Prostate gland (tissue), 2 donors: ENCODE measurements around the gene SEPTIN6. TPM values are rescaled to one million over a fixed set of nuclear protein-coding genes. Genes with fewer than 3 reads are reported as not detected.

Experiments
- DNase-seq: peaks from one replicate; pipeline ENCODE4 v3.0.0-alpha.2; 2019; ENCODE audit warnings: low spot score
- H3K27ac ChIP-seq, 2 donors: fragments of 200-600 bp; sonication (generic); 2 replicates each; pipeline ENCODE4 v1.5.1; 2017 to 2019
- H3K27me3 ChIP-seq: fragments of 200-600 bp; sonication (generic); replicated peaks from 2 replicates; pipeline ENCODE4 v1.5.1; 2019; ENCODE audit not compliant: insufficient read depth
- H3K36me3 ChIP-seq, 2 donors: fragments of 200-600 bp; sonication (generic); 1 replicate in 1 of 2; 2 replicates in 1 of 2; pipeline versions ENCODE4 v1.5.1 to v1.8.1; 2017 to 2019
- H3K4me1 ChIP-seq: fragments of 200-600 bp; sonication (generic); replicated peaks from 2 replicates; pipeline ENCODE4 v1.5.1; 2019
- H3K4me3 ChIP-seq, 2 donors: fragments of 200-600 bp; sonication (generic); 2 replicates each; pipeline ENCODE4 v1.5.1; 2017 to 2019
- H3K9me3 ChIP-seq: fragments of 200-600 bp; sonication (generic); 2 replicates; pipeline ENCODE4 v1.5.1; 2017
- POLR2A ChIP-seq: fragments of 450-650 bp; IDR thresholded peaks from one replicate; pipeline ENCODE4 v1.6.1; 2016; ENCODE audit warnings: antibody characterized with exemption, mild to moderate bottlenecking
- POLR2AphosphoS5 ChIP-seq: sonication (generic); formaldehyde crosslinking; IDR thresholded peaks from one replicate; pipeline ENCODE4 v1.6.1; 2017; ENCODE audit warnings: antibody characterized with exemption
- WGBS: methylation state at CpG from one replicate; pipeline ENCODE4 v1.1.5; 2018; 5-methylcytosine and 5-hydroxymethylcytosine counted together
- intact Hi-C: fragments of 100-400 bp; cut with DNase I; formaldehyde crosslinking; loops from one replicate; pipeline ENCODE4 v1.14.2; 2022
- total RNA-seq, 2 donors: library from RNA; depleted of rRNA; stranded (reverse); fragments of >200 nt; gene quantifications; one replicate each; pipeline ENCODE4 v1.1.0, GENCODE V29; 2016
- TF ChIP-seq, protein P1 (sequence below), 4 experiments: fragments of 200-600 bp in 2 of 4; fragments of 450-650 bp in 2 of 4; sonication (generic) in 2 of 4; IDR thresholded peaks; 1 replicate in 3 of 4; 2 replicates in 1 of 4; pipeline ENCODE4 v1.5.1; 2016 to 2019; ENCODE audit warnings: antibody characterized with exemption in 4 of 4, mild to moderate bottlenecking in 2 of 4, moderate library complexity in 2 of 4

SEPTIN6 gene
- total RNA-seq, 2 donors from 2014 or later: 20.5 to 175 TPM

DNA sequence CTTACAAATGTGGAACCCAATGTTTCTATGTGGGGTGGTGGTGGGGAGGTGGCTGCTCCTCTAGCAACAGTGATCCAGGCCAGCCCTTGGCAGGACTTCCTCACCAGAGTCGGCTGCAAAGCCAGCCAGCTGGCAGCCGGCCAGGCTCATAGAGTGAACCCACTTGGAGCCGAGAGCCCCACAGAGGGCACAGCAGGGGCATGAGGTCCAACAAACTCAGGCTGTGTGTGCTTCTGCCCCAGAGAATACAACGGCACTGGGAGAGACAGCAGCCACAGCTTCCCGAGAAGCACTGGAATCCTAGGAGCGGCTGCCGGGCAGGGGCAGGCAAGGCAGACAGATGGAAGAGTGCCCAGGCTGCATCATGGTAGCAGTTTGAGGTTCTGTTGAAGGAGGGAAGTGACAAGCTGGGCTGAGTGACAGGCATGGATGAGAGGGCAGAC, 42.0 kb upstream of the SEPTIN6 start:
- no peak for DNase-seq
- Histone ChIP-seq H3K27ac (no peak overlapping the region), H3K4me3 (no peak overlapping the region), H3K9me3 (no peaks in the 10 kb centered on the region), H3K4me1 (no peaks in the 10 kb centered on the region), H3K36me3 (no peaks in the 10 kb centered on the region), H3K27me3 (no peaks in the 10 kb centered on the region)
- intact Hi-C loops: loop anchor here (10.0 kb wide), 1 partner anchor 120 kb away; no protein-coding TSS in a partner anchor
- TF ChIP-seq POLR2AphosphoS5 (no peak), POLR2A (no peak)
- TF ChIP-seq, protein P1, sequence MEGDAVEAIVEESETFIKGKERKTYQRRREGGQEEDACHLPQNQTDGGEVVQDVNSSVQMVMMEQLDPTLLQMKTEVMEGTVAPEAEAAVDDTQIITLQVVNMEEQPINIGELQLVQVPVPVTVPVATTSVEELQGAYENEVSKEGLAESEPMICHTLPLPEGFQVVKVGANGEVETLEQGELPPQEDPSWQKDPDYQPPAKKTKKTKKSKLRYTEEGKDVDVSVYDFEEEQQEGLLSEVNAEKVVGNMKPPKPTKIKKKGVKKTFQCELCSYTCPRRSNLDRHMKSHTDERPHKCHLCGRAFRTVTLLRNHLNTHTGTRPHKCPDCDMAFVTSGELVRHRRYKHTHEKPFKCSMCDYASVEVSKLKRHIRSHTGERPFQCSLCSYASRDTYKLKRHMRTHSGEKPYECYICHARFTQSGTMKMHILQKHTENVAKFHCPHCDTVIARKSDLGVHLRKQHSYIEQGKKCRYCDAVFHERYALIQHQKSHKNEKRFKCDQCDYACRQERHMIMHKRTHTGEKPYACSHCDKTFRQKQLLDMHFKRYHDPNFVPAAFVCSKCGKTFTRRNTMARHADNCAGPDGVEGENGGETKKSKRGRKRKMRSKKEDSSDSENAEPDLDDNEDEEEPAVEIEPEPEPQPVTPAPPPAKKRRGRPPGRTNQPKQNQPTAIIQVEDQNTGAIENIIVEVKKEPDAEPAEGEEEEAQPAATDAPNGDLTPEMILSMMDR (IDR thresholded peaks at IDR 0.05): no peak
- WGBS: 30% methylated on average over 7 of the region's 7 CpGs

DNA sequence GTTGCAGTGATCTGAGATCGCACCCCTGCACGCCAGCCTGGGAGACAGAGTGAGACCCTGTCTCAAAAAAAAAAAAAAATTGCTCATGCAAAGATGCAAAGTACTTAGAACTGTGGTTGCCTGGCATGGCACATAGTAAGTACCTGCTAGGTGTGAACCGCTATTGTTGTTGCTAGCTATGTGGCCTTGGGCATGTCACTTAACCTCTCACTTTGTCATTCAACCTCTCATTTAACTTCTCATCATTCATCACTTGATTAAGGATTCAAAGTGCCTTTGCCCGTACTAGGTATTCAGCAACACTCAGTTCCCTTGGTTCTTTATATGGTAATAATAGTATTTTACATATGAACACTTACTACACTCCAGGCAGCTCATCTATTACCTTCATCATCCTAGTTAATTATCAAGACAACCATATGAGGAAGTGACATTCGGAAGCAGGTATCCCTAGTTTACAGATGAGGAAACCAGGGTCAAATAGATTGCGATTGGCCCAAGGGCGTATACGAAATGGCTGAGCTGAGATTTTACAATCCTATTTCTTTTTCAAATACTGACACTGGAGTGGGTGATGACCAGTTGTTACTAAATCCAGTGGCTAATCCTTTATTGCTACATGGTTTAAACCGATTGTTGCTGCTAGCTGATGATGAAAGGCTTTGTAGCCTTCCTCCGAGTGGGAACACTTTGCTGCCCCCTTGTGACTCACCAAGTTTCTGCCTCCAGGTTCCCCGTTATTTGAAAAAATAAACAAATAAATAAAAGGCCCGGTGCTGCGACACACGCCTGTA, 36.6 kb upstream of the SEPTIN6 start:
- no peak overlapping the region for H3K27ac ChIP-seq
- DNase-seq: peak; percentile 24
- H3K4me1 ChIP-seq: no peaks in the 10 kb centered on the region
- no peak overlapping the region for H3K4me3 ChIP-seq
- H3K36me3 ChIP-seq: no peaks in the 10 kb centered on the region
- H3K27me3 ChIP-seq: no peaks in the 10 kb centered on the region
- H3K9me3 ChIP-seq: no peaks in the 10 kb centered on the region
- TF ChIP-seq, protein P1 (IDR thresholded peaks at IDR 0.05): peak in 3 of 4 experiments; percentile 47 to 51 (median 47)
- TF ChIP-seq POLR2A (no peak), POLR2AphosphoS5 (no peak)
- intact Hi-C loops: loop anchor here (10.0 kb wide), 1 partner anchor 115 kb away; no protein-coding TSS in a partner anchor
- 36% methylated on average over 14 of the region's 14 CpGs for WGBS

- no peaks in the 10 kb centered on the region for H3K27me3 ChIP-seq
- TF ChIP-seq POLR2AphosphoS5 (no peak), POLR2A (no peak)
- TF ChIP-seq, protein P1 (IDR thresholded peaks at IDR 0.05): no peak
- WGBS: 43% methylated on average over 5 of the region's 5 CpGs
- no peak overlapping the region for H3K27ac ChIP-seq
- H3K36me3 ChIP-seq: no peaks in the 10 kb centered on the region
- no peaks in the 10 kb centered on the region for H3K9me3 ChIP-seq
- no peak for DNase-seq
- intact Hi-C loops: no loop called here
- no peak overlapping the region for H3K4me3 ChIP-seq
- no peaks in the 10 kb centered on the region for H3K4me1 ChIP-seq
Observed at GRCh38 chrX:119728487-119728886, 35.5 kb upstream of the SEPTIN6 start.

GRCh38 chrX:119726900-119727555, 34.1 kb upstream of the SEPTIN6 start:
- WGBS: 61% methylated on average over 7 of the region's 7 CpGs
- no peak for DNase-seq

More at GRCh38 chrX:119726900-119727555, 34.1 kb upstream of the SEPTIN6 start:
- Histone ChIP-seq H3K4me1 (no peaks in the 10 kb centered on the region), H3K36me3 (no peaks in the 10 kb centered on the region), H3K27me3 (no peaks in the 10 kb centered on the region), H3K4me3 (no peak overlapping the region), H3K27ac (no peak overlapping the region), H3K9me3 (no peaks in the 10 kb centered on the region)
- intact Hi-C loops: no loop called here
- TF ChIP-seq POLR2A: no peak
- TF ChIP-seq, protein P1 (IDR thresholded peaks at IDR 0.05): no peak
- TF ChIP-seq POLR2AphosphoS5: no peak
